Myocyte (in vitro differentiated cells): ENCODE measurements around the gene SPRR4. TPM values are rescaled to one million over a fixed set of nuclear protein-coding genes. Genes with fewer than 3 reads are reported as not detected.
"Not testable (repeated sequence)": the region's sequence is repeated elsewhere in the genome, so short reads cannot be mapped to it uniquely, and the experiment has no call there.

Experiments used
- DNase-seq: peaks from one replicate; pipeline ENCODE4 v3.0.0-alpha.2; 2012; ENCODE audit warnings: low read depth
- total RNA-seq: library from RNA; depleted of rRNA; stranded (reverse); fragments of >200 nt; gene quantifications from 2 replicates; pipeline ENCODE4 v1.2.3, GENCODE V29; 2014

SPRR4 gene
- total RNA-seq, 1 donor from 2014 or later = not detected

DNA sequence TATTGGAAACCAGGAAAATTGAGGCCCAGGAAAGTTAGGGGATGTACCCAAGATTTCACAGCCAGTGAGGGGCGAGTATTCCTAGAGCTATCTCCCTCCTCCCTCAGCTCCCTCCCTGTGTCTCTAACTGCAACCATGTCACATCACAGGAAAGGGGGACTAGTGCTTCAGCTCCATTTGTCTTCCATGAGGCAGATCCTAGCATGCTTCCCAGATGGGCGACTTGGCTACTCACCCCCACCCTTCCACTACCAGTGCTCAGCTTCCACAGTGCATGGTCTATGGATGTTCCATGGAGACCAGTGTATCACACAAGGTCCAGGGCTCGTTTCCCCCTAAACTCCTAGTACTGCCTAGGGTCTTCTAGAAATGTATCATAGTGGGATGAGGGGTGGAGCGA lies 4.6 kb upstream of the SPRR4 start:
- DNase-seq = no peak

DNA sequence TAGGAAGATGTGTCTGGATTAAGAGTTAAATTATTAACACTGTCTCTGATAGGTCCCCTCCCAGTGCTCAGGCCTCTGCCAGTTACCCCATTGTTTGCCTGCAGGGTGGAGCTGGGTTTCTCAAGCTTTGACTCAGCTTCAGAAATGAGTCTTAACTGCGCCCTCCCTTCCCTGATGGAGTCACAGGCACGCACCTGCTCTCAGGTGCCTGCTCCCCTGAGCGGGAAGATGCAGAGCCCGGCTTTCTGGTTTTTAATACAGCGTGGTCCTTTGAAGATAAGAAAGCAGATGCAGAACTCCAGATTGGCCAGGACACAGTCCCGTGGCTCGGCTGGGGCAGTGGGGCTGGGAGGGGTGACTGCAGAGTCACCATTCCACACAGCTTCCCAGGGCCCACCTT lies 3.2 kb upstream of the SPRR4 start:
- DNase-seq = no peak

DNA sequence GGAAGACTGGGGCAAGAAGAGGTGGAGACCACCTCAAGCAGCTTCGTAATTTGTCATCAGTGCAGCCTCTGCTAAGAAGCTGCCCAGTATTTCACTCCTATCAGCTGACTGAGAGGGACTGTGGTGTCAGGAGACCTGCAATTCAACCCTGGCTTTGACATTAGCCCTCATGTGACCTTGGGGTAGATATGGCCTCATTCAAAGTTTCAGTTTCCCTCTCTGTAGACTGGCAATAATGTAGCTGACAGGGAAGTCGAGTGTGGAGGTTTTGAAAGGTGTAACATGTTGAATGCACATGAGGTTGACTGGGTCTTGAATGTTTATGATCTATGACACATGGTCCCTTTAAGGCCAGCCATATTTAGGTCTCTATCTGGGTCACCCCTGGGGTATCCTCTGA lies 2.2 kb upstream of the SPRR4 start:
- no peak for DNase-seq

DNA sequence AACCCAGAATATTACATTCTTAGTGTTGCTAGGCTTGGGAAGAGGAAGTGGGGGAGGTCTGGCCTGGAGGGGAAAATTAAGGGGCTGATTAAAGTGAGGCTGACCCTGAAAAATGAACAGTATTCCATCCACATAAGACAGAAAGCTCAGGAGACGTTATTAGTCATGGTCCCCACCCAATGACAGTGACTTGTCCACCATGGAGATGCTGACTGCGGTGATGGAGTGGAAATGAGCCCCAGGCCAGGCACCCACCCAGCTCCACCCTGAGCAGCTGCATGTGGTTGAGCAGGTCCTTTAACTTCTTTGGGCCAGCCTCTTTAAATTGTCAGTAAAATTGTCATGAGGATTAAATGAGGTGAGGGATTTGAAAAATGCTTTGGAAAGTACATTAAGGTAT lies 1.4 kb upstream of the SPRR4 start:
- no peak for DNase-seq

DNA sequence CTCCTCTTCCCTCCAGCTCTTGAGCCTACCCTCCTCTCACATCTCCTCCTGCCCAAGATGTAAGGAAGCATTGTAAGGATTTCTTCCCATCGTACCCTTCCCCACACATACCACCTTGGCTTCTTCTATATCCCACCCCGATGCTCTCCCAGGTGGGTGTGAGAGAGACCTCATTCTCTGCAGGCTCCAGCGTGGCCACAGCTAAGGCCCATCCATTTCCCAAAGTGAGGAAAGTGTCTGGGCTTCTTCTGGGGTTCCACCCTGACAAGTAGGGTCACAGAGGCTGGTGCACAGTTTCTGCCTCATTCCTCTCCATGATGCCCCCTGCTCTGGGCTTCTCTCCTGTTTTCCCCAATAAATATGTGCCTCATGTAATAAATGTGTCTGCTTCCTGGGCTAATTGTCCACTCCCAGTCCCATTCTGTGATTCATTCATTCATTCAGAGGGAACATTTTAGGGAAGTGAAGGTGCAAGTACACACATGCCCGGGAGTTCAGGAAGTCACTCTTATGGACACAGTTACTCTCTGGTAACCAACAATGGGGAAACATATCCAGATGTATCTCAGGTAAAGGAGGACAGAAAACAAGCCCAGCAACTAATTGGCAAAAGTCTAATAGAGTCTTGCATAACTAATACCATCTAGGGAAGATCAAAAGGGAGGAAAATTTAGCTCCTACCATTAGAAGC lies 1.9 kb downstream of the SPRR4 start:
- no peak for DNase-seq

DNA sequence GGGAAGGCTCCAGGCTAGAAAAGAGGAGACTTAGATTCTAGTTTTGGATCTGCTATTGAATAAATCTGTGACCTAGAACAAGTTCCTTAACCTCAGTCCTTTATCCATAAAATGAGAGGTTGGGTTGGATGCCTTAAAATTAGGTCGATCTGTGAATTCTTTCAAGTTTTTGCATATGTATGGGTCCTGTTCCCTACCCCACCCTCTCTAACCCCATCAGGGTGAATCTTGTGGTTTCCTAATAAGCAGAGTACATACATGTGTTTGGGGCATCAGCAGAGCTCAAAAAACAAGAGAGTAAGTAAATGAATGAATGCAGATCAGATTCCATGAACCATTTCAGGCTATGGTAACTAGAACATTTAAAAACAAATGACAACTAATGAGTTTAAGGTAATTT lies 6.2 kb downstream of the SPRR4 start:
- DNase-seq = no peak

DNA sequence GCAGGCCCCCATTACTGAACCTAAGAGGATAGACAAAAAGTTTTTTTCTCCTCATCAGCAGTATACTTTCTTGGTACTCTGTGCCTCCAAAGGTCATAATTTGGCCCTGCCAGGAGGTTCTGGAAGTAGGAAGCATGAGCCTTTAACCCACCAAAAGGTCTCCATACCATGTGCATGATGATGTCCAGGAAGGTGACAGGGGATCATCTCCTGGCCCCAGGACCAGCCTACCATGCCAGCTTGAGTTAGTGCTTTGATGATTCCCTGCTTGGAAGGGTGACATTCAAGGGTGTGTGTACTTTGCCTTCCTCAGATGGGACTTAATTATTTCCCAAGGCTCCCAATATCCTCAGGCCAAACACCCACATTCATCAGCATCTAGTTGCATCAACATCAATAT lies 7.2 kb downstream of the SPRR4 start:
- DNase-seq = no peak

DNA sequence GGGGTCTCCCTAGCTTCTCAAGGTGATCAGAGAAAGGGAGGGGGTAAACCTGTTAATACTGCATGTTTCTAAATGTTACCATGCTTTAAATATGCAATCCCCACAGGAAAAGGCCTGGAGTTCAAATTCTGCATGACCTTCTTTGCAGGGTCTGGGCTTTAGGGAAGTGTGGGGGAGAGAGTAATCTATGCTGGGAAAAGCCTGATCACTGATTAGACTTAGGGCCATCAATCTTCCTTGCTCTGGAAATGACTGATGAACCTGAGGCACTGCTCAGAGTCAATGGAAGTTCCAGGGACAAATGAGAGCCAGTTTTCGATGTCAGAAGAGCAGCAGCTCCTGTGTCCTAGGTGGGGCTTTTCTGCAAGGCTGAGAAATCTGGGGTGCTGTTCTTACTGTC lies 10.2 kb downstream of the SPRR4 start:
- DNase-seq = no peak

DNA sequence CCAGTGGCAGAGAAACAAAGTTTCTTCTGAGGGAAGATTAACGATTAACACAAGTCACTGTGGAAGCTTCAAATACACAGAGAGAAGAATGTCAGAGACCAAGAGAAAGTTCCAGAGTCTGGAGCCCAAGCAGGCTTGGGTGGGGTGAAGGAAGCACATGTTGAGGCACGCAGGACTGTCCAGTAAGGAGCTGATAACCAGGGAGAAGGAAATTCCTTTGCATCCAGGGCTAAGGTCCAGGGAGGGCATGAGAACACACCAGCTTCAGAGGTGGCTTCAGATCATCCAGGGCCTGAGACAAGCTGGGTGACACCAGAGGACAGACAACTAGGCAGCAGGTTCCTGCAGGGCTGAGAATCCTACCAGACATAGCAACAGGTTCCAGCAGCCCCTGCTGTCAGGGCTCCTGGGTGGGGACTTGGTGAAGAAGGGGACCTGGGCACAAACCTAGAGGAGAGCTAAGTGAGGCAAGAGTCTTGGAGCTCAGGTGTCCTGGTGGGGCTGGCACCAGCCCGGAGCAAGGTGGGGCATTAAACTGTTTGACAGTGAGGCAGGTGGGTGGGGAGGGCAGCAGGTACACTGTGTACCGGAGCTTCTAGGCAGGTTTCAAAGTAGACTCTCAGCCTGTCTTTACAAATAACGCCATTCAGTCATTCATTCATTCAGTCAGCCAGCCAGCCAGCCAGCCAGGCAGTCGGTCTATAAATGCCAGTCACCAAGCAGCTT lies 10.9 kb downstream of the SPRR4 start:
- no peak for DNase-seq

DNA sequence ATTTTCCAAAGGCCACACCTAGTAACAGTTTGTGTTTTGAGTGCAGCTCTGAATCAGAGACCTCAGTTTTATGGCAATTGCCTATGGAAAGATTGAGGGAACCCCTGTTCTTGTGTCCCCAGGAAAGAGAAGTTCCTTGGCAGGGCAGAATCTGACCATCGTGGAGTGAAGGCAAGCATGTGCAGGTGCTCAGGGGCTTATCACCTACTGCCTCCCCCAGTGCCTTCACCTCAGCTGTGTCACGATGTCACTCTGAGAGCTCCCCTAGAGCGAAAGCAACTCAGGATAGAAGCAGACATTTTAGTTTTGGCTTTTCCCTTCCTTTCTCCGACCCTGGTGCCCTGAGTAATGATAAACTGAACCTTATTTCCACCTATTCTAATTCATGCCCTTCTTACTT lies 11.6 kb downstream of the SPRR4 start:
- no peak for DNase-seq

DNA sequence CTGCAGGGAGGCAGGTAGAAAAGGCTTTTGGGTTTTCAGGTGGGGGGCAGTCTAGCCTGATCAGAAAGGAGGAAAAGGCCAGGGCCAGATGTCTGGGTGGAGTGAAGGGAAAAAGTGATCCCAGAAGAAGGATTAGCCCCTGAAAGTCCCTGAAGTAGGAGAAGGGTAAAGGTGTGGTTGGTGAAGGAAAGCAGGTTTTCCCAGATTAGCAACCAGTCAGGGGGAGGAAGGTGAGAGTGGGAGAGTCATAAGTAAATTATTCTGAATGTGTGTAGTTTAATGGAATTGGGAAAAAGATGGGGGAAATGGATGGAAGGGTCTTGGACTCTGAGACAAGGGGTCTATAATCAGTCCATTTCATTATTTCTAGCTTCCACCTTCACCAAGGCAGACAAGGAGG lies 12.8 kb downstream of the SPRR4 start:
- no peak for DNase-seq

DNA sequence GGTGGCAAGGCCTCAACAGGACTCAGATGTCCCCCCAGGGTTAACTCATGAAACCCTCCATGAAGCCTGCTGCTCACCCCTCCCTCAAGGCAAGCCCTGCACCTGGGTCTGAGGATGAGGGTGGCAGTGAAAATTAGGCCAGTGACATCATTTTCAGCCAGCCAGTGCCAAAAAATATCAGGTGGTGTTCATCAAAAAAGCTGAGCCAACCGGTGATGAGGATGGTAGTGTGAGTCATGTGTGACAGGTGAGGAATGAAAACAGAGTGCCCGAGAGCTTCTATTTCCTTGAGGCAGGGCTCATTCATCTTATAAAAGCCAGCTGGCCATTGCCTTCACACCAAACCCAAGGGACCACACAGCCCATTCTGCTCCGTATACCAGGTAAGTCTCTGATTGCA lies 13.3 kb downstream of the SPRR4 start, which contains the start of gene SPRR1A:
SPRR1A (plus strand) TSS at position 339 of the 400 bp plus-strand sequence. CDS start 1,150 bp downstream, outside the sequence.
- DNase-seq = no peak

DNA sequence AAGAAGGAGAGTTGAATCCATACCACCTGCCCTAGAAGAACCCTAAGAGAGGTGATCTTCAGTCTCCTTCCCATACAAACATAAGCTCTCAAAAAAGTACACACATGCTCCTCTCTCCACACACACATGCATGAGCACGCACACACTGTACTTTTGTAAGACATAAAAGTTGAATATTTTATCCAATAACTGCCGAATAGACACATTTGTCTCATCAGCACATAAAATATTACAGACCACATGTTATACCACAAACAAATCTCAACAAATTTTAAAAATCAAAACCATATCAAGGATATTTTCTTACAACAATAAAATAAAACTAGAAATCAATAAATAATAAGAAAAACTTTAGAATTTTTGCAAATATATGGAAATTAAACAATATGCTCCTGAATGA lies 16.1 kb downstream of the SPRR4 start:
- no peak for DNase-seq

DNA sequence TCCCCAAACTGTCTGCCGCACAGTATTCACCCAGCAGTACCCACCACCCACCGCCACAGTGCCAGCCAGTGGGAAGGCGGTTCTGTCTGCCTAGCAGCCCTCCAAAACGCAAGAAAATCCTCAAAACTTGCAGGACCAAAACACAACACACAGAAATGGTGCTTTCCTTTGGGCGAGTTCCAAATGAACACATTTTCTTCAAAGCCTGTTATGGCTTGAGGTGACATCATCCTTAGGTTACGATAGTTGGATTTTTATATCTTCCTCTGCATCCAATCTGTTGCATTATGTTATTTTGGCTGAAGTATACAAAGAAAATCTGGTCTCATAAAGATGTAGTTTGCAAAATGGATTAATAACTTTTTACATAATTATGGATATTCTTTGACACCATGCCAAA lies 22.7 kb downstream of the SPRR4 start:
- DNase-seq = no peak

DNA sequence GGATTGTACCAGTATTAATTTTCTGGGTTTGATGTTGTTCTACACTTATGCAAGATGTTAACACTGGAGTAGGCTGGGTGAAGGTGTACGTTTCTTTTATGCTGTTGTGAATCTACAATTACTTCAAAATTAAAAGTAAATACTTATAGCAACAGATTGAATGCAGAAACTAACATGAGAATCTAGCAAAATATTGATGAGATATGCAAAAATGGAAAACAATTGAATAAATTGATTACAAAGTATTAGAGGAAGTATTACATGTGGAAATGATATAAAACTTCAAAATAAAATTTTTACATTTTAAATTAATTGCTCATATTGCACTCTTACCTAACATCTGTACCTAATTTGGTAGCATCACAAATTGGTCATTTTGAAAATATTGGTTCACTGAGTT lies 25.4 kb downstream of the SPRR4 start:
- no peak for DNase-seq

DNA sequence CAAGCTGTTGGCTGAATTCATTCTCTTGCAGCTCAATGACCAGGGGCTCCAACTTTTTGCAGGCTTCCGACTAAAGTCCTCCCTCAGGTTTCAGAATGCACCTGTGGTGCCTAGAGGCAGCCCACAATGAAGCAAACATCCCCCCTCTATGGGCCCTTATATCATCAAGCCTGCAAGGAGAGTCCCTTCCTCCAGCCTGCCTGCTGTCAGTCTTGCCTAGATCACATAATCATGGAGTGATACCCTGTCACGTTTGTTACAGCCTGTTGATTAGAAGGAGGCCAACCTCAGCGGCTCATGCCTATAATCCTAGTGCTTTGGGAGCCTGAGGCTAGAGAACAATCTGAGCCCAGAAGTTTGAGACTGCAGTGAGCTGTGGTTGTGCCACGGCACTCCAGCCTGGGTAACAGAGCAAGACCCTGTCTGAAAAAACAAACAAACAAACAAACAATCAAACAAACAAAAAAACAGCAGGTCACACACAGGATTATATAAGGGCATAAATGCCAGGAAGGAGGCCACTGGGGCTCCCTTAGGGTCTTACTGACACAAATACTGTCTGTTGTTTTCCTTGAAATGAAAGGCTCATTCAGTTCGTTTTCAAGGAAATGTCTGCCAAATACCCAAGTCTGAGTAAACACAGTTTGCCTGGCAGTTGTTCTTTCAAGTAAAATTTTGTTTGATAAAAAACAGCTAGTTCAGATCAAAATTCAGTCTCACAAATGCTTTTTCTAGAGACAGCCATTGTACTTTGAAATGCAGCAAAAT lies 26.4 kb downstream of the SPRR4 start:
- DNase-seq = no peak

DNA sequence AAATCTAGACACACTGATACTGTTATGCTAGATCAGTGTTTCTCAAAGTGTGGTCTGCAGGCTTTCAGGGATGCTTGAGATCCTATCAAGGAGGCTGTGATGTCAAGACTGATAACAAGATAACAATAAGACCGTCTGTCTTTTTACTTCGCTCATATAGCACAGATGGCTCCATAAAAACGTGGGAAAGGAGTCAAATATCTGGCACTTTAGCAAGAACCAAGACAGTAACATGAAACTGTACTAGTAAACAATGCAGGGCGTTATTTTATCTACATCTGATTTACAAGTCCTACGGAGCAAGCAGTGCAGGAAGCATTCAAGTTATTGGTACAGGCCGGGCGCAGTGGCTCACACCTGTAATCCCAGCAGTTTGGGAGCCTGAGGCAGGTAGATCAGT lies 27.5 kb downstream of the SPRR4 start:
- DNase-seq = no peak

DNA sequence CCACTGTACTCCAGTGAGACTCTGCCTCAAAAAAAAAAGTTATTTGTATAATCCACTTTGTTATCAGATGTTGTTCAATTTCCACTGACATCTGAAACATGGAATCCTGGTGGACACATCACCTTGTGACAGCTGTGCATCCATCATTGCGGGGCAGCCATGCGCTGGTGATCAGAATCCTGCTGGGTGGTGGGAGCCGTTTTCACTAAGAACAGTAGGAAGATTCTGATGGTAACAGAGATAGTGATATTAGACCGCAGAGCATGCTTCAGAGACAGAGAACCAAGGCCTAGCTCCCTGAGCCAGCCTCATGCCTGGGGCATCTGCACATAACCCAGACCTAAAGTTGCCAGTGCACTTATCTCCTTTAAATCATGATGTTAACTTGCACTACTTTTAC lies 28.0 kb downstream of the SPRR4 start:
- DNase-seq = no peak

DNA sequence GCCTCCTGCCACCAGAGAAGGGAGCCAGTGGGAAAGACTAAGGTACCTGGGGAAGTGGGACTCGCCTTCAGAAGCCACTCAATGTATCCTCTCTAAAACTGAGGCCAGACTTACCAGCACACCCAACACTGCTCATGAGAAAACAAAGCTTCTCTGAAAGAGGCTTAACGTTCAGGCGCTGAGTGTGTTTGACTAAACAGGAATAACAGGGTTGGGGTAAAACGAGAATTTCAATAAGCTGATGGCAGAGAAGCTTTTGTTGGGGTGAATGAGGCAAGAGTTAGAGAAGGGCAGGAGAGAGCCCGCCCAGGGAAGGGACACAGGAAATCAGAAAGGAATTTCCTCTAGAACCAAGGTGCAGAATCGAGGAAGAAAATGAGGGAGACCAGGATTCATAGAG lies 29.4 kb downstream of the SPRR4 start:
- no peak for DNase-seq

DNA sequence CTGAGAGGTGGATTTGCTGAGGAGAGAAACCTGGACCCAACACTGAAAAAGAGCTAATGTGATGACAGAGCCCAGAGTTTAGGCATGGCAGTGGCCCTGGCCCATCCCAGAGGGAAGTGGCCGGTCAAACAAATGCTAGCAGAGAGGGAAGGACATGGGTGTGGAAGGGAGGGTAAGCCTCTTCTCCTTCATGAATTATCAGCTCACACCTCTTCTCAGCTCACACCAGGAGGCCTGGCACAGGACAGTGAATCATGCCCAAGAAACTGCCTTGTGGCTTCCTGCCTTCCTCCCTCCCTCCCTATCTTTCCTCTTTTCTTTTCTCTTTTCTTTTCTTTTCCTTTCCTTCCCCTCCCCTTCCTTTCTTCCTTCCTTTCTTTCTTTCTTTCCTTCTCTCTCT lies 29.8 kb downstream of the SPRR4 start:
- no peak for DNase-seq

DNA sequence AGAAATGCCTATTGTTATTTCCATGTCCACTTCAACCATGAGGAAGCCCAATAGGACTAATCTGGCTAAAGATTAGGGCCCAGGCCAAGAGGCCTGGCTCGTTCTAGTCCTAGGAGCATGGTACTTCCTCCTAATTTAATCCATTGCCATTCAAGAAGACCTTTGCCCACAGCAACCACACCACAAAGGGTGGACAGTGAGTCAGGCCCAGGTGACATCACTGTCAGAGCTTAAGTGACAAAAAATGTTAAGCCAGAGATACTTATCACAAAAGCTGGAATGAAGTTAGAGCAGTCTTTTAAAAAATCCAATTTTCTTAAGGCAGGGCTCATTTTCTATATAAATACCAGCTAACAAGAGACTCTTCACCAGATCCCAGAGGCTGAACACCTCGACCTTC lies 30.9 kb downstream of the SPRR4 start, which contains the start of gene SPRR3:
SPRR3 (plus strand) TSS at position 368 of the 400 bp plus-strand sequence. CDS start 1,272 bp downstream, outside the sequence.
- DNase-seq = no peak

DNA sequence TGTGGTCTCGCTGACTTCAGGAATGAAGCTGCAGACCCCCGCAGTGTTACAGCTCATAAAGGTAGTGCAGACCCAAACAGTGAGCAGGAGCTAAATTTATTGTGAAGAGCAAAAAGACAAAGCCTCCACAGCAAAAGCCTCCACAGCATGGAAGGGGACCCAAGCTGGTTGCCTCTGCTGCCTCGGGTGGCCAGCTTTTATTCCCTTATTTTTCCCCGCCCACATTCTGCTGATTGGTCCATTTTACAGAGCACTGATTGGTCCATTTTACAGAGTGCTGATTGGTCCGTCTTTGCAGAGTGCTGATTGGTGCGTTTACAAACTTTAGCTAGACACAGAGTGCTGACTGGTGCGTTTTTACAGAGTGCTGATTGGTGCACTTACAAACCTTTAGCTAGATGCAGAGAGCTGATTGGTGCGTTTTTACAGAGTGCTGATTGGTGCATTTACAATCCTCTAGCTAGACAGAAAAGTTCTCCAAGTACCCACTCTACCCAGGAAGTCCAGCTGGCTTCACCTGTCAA lies 40.8 kb downstream of the SPRR4 start:
- DNase-seq = not testable (repeated sequence)
